Activated CD4-positive, alpha-beta T cell treated with anti-CD3 and anti-CD28 coated beads for 1 hour (primary cell): ENCODE results near the gene SSX4.
"Not testable (repeated sequence)": the region's sequence is repeated elsewhere in the genome, so short reads cannot be mapped to it uniquely, and the experiment has no call there.

ENCODE experiments used
- DNase-seq: peaks from one replicate; pipeline ENCODE4 v3.0.0-alpha.2; 2020

The SSX4 gene, protein sequence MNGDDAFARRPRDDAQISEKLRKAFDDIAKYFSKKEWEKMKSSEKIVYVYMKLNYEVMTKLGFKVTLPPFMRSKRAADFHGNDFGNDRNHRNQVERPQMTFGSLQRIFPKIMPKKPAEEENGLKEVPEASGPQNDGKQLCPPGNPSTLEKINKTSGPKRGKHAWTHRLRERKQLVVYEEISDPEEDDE

DNA sequence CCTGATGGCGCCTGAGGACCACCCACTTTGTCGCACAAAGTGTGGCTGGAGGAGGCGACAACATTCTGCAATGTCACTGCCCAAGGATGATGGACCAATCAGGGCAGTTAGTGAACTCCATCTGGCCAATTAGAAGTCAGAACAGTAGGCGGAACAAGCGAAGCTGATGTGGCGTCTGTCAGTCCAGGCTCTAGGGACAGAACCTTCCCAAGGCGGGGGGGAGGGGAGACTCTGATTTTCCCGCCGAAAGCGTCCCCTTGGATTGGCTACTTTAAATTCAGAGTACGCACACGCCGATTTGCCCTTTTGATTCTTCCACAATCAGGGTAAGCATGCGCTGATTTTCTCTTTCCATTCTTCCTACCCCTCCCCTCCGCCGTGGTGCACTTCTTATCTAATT lies at the start of gene SSX4:
TSS of gene SSX4 (plus strand) at position 301 of the 400 bp plus-strand sequence. CDS start 515 bp downstream, outside the sequence.
- DNase-seq, result not testable (repeated sequence)

DNA sequence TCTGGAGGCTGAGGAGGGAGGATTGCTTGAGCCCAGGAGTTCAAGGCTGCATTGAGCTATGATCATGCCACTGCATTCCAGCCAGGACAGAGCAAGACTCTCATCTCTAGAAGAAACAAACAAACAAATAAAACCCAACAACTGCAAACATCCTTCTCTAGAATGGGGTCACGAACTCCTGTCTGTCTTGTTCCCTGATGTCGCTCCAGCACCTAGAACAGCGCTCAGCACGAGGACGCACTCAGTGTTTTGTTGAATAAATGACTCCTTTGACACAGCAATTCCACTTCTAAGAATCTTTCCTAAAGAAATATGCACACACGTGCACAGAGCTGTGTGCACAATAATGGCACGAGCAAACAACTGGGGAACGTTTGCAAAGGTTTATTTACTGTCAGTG lies 37.3 kb upstream of the SSX4 start:
- DNase-seq, result not testable (repeated sequence)

DNA sequence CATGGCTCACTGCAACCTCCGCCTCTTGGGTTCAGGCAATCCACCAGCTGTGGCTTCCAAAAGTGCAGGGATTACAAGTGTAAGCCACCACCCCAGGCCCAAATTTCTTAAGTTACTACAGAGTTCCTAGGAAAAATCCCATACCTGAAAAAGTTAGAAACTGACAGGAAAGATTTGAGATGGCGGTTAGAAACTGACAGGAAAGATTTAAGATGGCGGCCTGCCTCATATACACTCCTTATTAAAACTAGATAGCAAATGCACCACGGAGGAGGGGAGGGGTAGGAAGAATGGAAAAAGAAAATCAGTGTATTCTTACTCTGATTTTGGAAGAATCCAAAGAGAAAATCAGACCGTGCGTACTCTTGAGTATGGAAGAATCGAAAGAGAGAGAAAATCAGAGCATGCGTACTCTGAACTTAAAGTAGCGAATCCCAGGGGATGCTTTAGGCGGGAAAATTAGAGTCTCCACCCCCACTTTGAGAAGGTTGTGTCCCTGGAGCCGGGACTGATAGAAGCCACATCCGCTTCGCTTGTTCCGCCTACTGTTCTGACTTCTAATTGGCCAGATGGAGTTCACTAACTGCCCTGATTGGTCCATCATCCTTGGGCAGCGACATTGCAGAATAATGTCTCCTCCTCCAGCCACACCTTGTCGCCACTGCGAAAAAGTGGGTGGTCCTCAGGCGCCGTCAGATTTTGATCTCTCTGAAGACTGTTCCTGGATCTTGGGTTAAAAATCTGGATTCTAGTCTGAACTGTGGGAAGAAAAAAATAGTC lies 26.8 kb upstream of the SSX4 start, which contains the start of gene SSX3:
TSS of gene SSX3 (minus strand) at position 389 of the 780 bp plus-strand sequence. CDS start 1,454 bp downstream, outside the sequence.
- DNase-seq, result not testable (repeated sequence)

GRCh38 chrX:48357681-48358080 lies 25.7 kb upstream of the SSX4 start:
- DNase-seq, result no peak

GRCh38 chrX:48359281-48359680 lies 24.1 kb upstream of the SSX4 start:
- not testable (repeated sequence) for DNase-seq

DNA sequence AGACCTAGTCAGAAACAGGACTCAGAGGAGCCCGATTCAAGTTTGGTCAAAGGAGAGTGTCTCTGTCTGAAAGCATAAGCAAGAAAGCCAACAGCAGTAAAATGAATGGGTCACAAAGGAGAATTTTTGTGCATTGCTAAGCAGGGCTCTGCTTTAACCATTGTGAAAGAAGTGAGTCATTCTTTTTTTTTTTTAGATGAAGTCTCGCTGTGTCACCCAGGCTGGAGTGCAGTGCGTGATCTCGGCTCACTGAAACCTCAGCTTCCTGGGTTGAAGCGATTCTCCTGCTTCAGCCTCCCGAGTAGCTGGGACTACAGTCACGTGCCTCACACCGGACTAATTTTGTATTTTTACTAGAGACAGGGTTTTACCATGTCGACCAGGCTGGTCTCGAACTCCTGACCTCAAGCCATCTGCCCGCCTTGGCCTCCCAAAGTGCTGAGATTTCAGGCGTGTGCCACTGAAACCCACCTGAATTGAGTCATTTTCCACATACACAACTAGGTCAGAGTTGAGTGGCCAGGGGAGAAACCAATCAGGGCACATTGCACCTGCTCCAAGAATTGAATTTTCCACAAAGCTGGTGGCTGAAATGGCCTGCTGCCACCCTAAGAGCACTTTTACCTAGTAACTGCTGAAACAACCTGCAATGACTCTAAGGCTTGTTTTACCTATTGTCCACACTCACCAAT lies 15.5 kb upstream of the SSX4 start:
- not testable (repeated sequence) for DNase-seq

GRCh38 chrX:48370408-48370807 lies 12.9 kb upstream of the SSX4 start:
- not testable (repeated sequence) for DNase-seq

- not testable (repeated sequence) for DNase-seq
Measured at GRCh38 chrX:48396931-48397330, 13.6 kb downstream of the SSX4 start.

GRCh38 chrX:48397825-48398224 lies 14.5 kb downstream of the SSX4 start:
- DNase-seq, result not testable (repeated sequence)

DNA sequence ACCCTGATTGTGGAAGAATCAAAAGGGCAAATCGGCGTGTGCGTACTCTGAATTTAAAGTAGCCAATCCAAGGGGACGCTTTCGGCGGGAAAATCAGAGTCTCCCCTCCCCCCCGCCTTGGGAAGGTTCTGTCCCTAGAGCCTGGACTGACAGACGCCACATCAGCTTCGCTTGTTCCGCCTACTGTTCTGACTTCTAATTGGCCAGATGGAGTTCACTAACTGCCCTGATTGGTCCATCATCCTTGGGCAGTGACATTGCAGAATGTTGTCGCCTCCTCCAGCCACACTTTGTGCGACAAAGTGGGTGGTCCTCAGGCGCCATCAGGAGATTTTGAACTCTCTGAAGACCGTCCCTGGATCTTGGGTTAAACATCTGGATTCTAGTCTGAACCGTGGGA lies 28.5 kb downstream of the SSX4 start, which contains the start of gene SSX4B:
TSS of gene SSX4B (minus strand) at position 101 of the 400 bp plus-strand sequence. CDS start 588 bp downstream, outside the sequence.
- not testable (repeated sequence) for DNase-seq

GRCh38 chrX:48427027-48427716 lies 43.8 kb downstream of the SSX4 start:
- DNase-seq, result not testable (repeated sequence)

- not testable (repeated sequence) for DNase-seq
Measured at GRCh38 chrX:48429606-48430005, 46.3 kb downstream of the SSX4 start.

DNA sequence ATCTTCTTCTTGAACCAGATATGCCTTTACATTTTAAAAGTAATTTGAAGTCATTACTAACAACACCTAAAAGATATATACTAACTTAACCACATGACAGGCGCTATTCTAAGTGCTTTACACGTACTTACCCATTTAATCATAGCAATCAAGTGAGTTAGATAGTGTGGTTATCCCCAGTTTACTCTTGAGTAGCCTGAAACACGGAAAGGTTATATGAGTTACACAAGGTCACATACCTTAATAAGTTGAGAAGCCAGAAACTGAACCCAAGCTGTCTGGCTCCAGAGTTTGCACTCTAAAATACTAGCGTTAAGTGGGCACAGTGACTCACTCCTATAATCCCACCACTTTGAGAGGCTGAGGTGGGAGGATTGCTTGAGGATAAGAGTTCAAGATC lies 46.8 kb downstream of the SSX4 start:
- not testable (repeated sequence) for DNase-seq

- DNase-seq, result not testable (repeated sequence)
Measured at GRCh38 chrX:48433713-48434112, 50.4 kb downstream of the SSX4 start.
